AG20443 (cell line): ENCODE measurements around the gene INSL4.

Source experiments
- DNase-seq: peaks from one replicate; pipeline ENCODE4 v3.0.0; 2012; ENCODE audit warnings: low spot score, mixed read lengths

INSL4 gene

DNA sequence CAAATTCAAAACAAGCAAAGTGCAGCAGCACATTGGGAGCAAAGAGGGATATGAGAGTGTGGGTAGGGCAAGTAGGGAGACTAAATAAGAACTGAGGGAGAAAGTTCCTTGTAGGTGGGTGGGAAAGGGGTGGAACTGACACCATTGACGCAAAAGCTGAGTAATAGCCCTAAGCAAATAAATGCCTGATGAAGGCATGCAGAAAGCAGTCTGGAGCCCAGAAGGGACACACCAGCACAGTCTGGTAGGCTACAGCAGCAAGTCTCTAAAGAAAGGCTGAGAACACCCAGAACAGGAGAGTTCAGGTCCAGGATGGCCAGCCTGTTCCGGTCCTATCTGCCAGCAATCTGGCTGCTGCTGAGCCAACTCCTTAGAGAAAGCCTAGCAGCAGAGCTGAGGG is at the start of gene INSL4:
Gene INSL4 (plus strand): TSS at position 208 of the 400 bp plus-strand sequence. CDS start 105 bp downstream, at position 313.
- DNase-seq: peak; percentile 18

DNA sequence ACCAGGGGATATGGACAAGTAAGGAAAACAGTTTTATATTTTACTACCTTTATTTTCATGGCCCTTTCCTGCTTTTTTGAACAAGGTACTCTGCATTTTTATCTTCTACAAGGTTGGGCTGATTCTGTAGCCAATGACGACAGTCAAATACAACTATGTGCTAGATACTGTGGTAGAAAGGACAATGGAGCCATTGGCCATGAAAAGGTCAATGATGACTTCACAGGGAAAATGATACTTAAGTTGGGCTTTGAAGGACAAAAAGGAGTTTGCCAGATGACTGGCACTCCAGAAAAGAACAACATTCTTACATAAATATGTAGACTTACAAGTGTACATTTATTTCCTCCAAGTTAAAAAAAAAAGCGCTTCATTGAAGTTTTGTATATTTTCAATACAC is 46.4 kb upstream of the INSL4 start:
- DNase-seq: no peak

DNA sequence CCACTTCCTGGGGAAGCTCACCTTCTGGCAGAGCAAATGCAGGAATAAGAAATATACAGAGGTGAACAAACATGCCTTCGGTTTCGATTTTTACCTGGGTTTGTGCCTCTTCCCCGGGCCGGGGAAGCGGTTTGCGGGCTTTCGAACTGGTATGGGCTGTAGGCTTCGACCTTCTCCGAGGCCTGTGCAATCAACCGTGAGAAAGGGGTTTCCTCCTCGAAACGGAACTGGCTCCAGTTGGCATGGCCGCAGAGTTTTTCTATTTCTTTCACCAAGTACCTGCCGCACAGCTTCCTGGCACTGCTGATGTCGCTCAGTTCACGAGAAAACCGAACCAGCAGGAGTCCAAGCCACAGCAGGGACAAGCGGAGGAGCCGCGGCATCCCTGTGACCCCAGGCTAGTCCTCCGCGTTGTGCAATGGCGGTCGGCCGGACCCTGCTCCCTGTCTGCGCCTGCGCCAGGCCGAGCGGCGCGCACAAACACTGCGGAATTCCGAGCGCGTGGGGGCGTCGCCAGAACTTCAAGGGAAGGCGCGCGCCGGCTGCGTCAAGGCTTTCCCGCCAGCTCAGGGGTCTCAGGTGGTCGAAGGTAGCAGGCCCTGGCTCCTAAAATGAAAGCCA is 45.9 kb upstream of the INSL4 start, which contains the start of gene INSL6:
Gene INSL6 (minus strand): TSS at position 420 of the 621 bp plus-strand sequence. CDS start 37 bp downstream, at position 383.
- DNase-seq: no peak

DNA sequence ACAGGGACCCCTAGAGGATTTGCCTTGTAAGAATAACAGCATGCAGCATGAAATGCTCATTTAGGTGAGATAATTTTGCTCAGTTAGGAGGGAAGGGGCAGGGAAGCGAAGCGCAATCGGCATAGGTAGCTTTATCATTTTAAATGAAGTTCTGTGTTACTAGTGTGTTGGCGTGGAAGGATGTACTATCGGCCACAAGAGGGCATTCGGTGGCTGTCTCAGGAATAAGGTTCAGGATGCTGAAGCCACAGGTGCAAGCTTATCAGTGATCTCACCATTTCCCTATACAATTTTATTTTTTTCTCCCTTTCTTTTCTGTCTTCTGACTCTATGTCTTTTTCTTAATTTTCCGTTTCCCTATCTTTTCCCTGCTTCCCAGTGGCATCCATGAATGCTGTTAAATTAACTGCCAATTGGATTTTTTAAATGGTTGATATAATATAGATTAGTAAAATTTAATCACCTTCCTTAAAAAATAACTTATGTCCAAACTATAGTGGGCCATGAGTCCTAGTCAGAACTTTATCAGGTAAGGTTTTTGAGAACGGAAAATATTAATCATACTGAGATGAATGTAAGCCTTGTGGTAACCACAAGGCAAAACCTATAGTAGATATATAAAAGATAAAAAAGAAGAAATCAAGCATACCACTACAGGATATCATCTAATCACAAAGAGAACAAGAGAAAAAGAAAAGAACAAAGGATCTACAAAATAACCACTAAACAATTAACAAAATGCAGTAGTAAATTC is 44.6 kb upstream of the INSL4 start:
- peak; percentile 70 for DNase-seq

DNA sequence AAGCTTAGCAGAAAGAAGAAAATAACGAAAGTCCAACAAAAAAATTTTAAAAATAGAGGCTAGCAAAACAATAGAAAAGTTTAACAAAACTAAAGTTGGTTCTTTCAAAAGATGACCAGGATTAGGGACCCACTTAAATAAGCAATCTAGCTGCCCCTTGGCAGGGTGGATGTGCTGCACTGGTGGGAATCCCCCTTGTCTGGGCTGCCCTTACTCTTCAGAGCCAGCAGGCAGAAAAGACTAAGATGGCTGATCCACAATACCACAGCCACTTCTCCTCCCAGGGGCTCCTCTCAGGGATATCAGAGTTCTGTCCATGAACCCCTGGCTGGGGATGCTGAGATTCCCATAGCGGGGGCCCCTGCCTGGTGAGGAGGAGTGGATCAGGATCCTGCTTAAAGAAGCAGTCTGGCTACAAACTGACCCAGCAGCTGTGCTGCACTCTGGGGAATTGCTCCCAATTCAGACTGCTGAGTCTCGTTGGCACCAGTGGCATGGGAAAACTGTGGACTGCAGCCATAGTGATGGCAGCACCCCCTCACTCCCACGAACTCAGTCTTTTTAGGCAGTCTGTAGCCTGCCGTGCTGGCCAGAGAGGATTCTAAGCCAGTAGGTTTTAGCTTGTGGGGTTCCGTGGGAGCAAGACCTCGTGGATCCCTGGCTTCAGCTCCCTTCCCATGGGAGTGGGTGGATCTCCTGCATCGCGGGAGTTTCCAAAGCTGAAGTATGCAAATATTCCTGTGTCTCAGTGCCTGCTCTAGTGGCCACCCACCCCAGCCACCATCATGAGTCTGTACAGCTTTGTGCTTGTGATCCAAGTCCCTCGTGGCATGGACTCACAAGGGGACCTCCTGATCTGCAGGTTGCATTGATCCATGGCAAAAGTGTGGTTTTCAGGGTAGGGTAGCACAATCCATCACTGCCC is 42.9 kb upstream of the INSL4 start:
- no peak for DNase-seq

DNA sequence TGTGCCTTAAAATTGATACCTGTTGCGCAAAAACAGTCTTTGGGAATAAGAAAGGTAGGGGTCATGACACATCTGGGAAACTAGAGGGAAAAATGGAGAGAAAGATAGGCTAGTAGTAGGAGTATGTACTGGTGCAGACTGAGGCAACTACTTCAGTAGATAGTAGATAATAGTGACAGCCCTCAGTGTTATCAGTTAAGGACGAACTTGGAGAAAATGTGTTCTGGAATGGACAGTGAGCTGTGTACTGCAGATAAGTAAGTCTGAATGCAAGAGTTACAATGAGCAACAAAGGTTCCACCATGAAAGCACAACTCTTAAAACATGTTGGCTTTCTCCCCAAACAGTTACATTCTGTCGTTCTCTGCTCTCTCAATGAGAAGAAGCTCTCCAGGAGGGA is 39.2 kb upstream of the INSL4 start:
- no peak for DNase-seq

DNA sequence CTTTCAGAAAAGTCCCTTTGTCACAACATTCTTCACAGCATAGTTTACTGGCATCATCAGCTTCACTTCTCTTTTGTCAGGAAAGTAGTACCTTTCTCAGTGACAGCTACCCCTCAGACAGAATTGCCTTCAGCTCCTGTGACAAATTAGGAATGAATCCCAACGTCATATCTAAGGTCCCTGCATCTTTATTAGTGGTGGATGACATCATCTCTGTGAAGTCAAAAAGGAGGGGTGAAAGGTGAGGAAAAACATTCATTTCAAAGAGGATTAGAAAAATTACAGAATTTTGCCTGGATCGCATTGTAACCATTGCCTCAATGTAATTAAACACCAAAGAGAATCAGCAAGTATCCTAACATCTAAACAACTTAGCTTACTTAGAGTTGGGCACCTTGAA is 37.9 kb upstream of the INSL4 start:
- no peak for DNase-seq

DNA sequence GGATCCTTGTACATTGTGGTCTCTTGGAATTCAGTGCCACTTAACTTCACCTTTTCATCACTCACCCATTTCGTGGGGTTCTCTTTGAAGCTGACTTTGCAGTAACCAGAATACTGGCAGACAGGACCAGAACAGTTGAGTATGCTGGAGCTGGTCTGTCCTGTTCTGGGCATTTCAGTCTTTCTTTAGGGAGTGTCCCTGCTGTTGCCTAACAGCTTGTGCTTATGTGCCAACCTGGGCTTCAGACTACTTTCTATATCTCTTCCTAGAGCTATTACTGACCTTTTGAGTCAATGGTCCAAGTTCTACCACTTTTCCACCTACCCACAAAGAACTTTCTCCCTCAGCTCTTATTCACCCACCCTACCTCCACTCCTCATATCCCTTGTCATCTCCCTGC is 35.8 kb upstream of the INSL4 start:
- no peak for DNase-seq

DNA sequence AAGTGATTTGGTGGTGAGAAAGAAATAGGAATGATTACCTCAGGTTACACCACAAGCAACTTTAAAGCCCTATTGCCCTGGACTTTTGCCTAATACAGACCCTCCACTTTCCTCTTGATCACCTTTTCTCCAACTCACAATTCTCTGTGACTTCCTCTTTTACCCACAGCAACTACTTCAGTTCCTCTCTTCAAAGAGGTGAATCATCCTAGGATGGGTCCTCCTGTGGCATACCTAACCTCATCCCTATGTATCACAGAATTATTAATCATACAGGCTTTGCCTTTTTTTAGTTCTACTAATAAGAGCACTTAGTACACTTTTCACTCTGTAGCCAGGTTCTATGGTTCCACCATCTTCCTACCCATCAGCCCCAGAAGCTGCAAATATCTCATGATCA is 26.1 kb upstream of the INSL4 start:
- no peak for DNase-seq

DNA sequence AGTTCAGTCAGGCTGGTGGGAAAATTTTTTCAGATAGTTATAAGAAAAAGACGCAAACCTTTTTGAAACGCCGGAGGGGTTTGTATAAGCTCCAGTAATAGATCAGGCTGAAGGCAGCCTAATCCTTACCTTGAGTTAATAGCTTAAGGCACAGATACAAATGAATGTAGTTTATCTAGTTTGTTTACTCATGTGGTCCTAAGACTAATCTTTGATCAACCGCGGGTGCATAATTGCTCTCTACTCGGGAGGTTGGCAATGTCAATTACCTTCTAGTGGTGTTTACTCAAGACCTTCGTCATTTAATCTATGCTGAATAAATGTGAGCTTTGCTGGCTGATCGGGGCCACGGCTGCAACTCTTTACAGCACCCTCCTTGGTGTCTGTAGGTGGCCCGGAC is 665 bp upstream of the INSL4 start:
- DNase-seq: no peak

DNA sequence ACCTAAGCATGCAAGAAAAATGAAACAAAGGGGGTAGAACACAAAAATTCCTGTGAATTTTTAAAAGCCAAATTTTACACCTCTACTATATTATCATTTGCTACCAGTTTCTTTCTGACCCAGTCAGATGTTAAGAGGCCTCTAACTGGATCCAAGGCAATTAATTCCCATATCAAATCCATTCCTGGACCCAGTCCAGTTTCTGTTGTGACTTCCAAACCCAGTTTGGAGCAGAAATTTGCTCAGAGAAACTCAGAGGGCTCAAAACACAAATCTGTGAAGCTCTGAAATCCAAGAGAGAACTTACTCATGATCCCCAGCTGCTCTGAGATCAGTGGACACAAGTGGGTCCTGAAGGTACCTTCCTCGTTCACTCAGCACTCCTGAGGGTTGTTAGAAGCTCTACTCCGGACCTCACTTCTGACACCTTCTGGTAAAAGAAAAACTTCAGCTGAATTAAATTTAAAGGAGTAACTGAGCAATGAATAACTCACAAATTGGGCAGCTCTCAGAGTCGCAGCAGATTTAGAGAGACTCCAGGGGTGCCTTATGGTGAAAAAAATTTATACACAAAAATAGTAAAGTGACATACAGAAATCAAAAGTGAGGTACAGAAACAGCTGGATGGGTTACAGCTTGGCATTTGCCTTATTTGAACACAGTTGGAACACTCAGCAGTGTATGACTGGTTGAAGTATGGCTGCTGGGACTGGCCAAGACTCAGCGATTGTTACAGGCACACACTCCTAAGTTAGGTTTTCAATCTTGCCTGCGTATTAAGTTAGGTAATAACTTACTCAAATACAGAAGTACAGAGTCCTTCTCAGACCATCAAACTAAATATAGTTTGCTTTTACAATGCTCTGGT is 32.4 kb downstream of the INSL4 start:
- DNase-seq: no peak

DNA sequence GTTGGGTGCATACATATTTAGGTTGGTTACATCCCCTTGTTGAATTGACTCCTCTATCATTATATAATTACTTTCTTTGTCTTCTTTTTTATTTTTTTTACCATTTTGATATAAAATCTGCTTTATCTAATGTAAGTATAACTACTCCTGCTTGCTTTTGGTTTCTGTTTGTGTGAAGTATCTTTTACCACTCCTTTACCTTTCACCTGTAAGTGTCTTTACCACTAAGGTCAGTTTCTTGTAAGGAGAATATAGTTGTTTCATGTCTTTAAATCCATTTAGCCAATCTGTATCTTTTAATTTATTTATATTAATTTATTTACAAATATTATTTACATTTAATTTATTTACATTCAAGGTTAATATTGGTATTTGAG is 33.0 kb downstream of the INSL4 start:
- DNase-seq: no peak

DNA sequence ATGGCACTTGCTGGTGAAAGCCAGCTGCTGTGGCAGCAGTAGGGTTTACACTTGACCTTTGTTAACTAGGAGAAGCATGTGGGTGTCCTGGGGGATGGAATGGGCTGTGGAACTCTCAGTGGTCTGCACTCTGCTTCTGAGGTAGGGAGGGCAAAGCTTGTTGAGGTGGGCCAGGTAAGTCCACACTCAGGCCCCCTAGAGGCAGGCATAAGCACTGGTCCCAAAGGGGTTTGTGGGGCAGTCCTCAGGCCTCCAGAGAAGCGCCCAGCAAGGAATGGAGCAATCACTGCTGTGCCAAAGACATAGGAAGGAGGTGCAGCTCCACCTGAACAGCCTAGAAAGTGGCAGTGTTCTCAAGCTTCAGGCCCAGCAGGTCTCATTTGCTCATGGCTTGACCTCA is 34.7 kb downstream of the INSL4 start:
- DNase-seq: no peak

DNA sequence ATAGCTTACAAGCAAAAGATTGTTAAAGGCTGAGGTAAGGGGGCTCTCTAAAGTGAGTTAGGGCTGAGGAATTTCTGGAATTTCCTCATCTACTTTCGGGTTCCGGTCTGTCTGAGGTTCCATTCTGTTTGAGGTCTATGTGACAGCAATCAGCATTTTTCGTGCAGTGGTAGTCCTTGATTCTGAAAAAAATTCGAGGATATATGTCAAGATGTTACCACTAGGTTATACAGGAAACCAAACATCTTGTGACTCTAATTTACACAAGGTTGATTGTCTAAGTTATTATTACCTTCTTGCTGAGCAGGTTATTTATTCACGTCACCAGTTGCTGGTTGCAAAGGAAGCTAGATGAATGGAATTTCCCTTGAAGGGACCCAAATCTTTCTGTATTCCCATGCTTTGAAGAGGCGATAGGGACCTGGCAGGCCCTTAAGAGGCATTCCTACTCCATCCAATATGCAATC is 38.1 kb downstream of the INSL4 start:
- peak; percentile 40 for DNase-seq

DNA sequence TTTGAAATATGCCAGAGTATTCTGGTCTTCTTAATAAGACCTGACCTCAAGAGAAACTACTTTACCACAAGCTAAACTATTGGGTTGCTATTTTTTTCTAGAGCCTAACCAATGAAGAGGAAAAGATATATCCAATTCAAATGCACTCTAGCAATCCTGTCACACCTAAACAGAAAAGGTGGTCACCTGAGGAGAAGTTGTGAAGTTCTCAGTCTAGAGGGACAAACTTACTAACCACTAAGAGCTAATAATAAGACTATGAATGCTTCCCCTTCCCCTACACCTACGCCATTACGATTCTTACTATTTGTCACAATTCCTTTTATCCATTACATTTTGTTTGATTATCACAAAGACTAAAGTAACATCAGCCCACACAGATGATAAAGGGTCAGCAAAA is 43.6 kb downstream of the INSL4 start:
- DNase-seq: no peak

DNA sequence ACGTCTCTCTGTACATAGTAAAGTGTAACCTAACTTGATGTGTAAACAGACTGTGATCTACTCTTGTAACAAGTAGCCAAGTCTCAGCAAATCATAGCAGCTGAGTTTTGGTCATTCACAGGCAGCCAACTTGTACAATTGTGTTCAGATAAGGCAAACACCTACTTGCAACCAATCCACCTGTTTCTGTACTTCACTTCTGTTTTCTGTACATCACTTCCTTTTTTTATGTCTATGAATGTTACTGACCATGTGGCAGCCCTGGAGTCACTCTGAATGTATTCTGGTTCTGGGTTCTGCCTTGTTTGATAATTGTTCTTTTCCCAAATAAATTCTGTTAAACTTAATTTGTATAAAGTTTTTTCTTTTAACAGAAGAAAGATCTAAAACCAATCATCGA is 47.3 kb downstream of the INSL4 start:
- no peak for DNase-seq
